ENCODE measurements around the gene GPRIN3. TPM values are rescaled to one million over a fixed set of nuclear protein-coding genes. Genes with fewer than 3 reads are reported as not detected.

Gene GPRIN3
- total and polyA plus RNA-seq, 3 experiments from 2014 or later: 15.6 to 16.5 (median 16.2) TPM

GRCh38 chr4:89290727-89291516 lies 16.7 kb downstream of the GPRIN3 start:
- DNase-seq: peak in 1 of 5 donors; percentile 48
- H3K4me1 Mint-ChIP-seq: peaks cover 37 to 99% (median 95%) of the 10 kb centered on the region in 3 donors
- POLR2A ChIA-PET: interaction anchor here (0.7 to 3.0 kb wide), 3 partner anchors 10 to 33 kb away, joined by 3 to 12 read pairs (median 5); no protein-coding TSS in a partner anchor
- H3K9me3 Mint-ChIP-seq: peaks cover 0 to 6% (median 0%) of the 10 kb centered on the region in 5 donors
- peaks cover 0 to 3% (median 3%) of the 10 kb centered on the region in 3 donors for H3K36me3 Mint-ChIP-seq
- CTCF ChIA-PET: interaction anchor here (1.2 to 6.5 kb wide), 5 partner anchors 8 to 35 kb away, joined by 3 to 46 read pairs (median 4); no protein-coding TSS in a partner anchor
- H3K4me1 ChIP-seq (ENCODE audit: insufficient read depth, low read length): peaks cover 93% of the 10 kb centered on the region
- H3K27ac Mint-ChIP-seq: peak overlapping the region in 7 of 8 donors; percentile 86 to 99 (median 97)
- H3K27ac ChIP-seq (ENCODE audit: low read depth, low read length): no peak overlapping the region
- peak overlapping the region; percentile 35 for H3K4me3 ChIP-seq (ENCODE audit: low read length)
- H3K4me3 Mint-ChIP-seq: peak overlapping the region; percentile 78 to 92 (median 82)
- H3K27me3 ChIP-seq (ENCODE audit: insufficient read depth, low read length, poor library complexity, severe bottlenecking): no peaks in the 10 kb centered on the region
- H3K9me3 ChIP-seq (ENCODE audit: low read length): no peaks in the 10 kb centered on the region
- peaks cover 0 to 1% of the 10 kb centered on the region in 2 donors for H3K27me3 Mint-ChIP-seq
- no peaks in the 10 kb centered on the region for H3K36me3 ChIP-seq (ENCODE audit: insufficient read depth, low read length)

- peaks cover 0 to 6% (median 0%) of the 10 kb centered on the region in 5 donors for H3K9me3 Mint-ChIP-seq
- peaks cover 0 to 3% (median 0%) of the 10 kb centered on the region in 3 donors for H3K36me3 Mint-ChIP-seq
- Histone ChIP-seq H3K36me3 (ENCODE audit: insufficient read depth, low read length) (no peaks in the 10 kb centered on the region), H3K27me3 (ENCODE audit: insufficient read depth, low read length, poor library complexity, severe bottlenecking) (no peaks in the 10 kb centered on the region), H3K4me1 (ENCODE audit: insufficient read depth, low read length) (peaks cover 92% of the 10 kb centered on the region), H3K9me3 (ENCODE audit: low read length) (no peaks in the 10 kb centered on the region), H3K27ac (ENCODE audit: low read depth, low read length) (peak overlapping the region; percentile 19), H3K4me3 (ENCODE audit: low read length) (peak overlapping the region; percentile 12)
- no peak for DNase-seq
- ChIA-PET CTCF (interaction anchor here (1.0 to 6.5 kb wide), 3 partner anchors 10 to 34 kb away, joined by 3 to 46 read pairs (median 11); no protein-coding TSS in a partner anchor), POLR2A (interaction anchor here (1.4 to 3.0 kb wide), 2 partner anchors 12 to 16 kb away, joined by 3 to 12 read pairs; no protein-coding TSS in a partner anchor)
- H3K27ac Mint-ChIP-seq: peak overlapping the region in 7 of 8 donors; percentile 86 to 99 (median 97)
- H3K4me3 Mint-ChIP-seq: peak overlapping the region; percentile 78 to 92 (median 82)
- H3K4me1 Mint-ChIP-seq: peaks cover 22 to 91% (median 88%) of the 10 kb centered on the region in 3 donors
- H3K27me3 Mint-ChIP-seq: peaks cover 0 to 1% of the 10 kb centered on the region in 2 donors
Observed at GRCh38 chr4:89289312-89289711, 18.3 kb downstream of the GPRIN3 start.

- peak overlapping the region; percentile 78 to 92 (median 82) for H3K4me3 Mint-ChIP-seq
- H3K4me1 ChIP-seq (ENCODE audit: insufficient read depth, low read length): peaks cover 92% of the 10 kb centered on the region
- peaks cover 0 to 6% (median 0%) of the 10 kb centered on the region in 5 donors for H3K9me3 Mint-ChIP-seq
Observed at GRCh38 chr4:89288430-89288829, 19.2 kb downstream of the GPRIN3 start.

DNA sequence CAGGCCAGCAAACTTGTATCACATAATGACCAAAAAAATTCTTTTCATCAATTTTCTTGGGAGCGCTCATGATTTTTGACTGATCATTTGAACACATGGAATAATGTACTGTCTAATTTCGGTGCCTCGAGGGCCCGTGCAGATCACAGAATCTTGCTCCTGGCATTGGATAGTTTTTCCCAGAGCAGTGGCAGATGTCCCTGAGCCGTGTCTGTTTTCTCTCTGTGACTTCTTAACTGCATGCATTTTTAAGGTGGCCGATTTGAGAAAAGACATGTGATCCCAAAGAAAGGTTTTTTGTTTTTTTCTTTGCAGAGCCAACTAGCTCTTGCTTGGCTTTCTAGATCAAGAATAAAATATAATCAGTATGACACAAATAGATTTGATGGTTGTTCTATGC lies 19.7 kb downstream of the GPRIN3 start:
- no peaks in the 10 kb centered on the region for H3K27me3 ChIP-seq (ENCODE audit: insufficient read depth, low read length, poor library complexity, severe bottlenecking)
- H3K9me3 Mint-ChIP-seq: peaks cover 0 to 6% (median 0%) of the 10 kb centered on the region in 5 donors
- H3K4me3 Mint-ChIP-seq: peak overlapping the region; percentile 78 to 92 (median 82)
- H3K36me3 Mint-ChIP-seq: no peaks in the 10 kb centered on the region
- peaks cover 8 to 77% (median 74%) of the 10 kb centered on the region in 3 donors for H3K4me1 Mint-ChIP-seq
- no peaks in the 10 kb centered on the region for H3K27me3 Mint-ChIP-seq
- H3K4me3 ChIP-seq (ENCODE audit: low read length): no peak overlapping the region
- no peak overlapping the region for H3K27ac ChIP-seq (ENCODE audit: low read depth, low read length)
- CTCF ChIA-PET: interaction anchor here (0.8 to 6.5 kb wide), 5 partner anchors 11 to 39 kb away, joined by 3 to 46 read pairs (median 4); partner anchors contain the start of gene GPRIN3
- H3K9me3 ChIP-seq (ENCODE audit: low read length): no peaks in the 10 kb centered on the region
- POLR2A ChIA-PET: interaction anchor here (0.7 to 1.4 kb wide), 3 partner anchors 12 to 20 kb away, joined by 3 to 4 read pairs (median 3); partner anchors contain the start of gene GPRIN3
- DNase-seq: no peak
- H3K36me3 ChIP-seq (ENCODE audit: insufficient read depth, low read length): no peaks in the 10 kb centered on the region
- H3K4me1 ChIP-seq (ENCODE audit: insufficient read depth, low read length): peaks cover 92% of the 10 kb centered on the region
- peak overlapping the region in 7 of 8 donors; percentile 86 to 99 (median 97) for H3K27ac Mint-ChIP-seq

More at GRCh38 chr4:89288430-89288829, 19.2 kb downstream of the GPRIN3 start:
- H3K27me3 Mint-ChIP-seq: no peaks in the 10 kb centered on the region
- DNase-seq: no peak
- no peaks in the 10 kb centered on the region for H3K27me3 ChIP-seq (ENCODE audit: insufficient read depth, low read length, poor library complexity, severe bottlenecking)
- ChIA-PET CTCF (interaction anchor here (0.8 to 6.5 kb wide), 5 partner anchors 11 to 40 kb away, joined by 3 to 46 read pairs (median 4); partner anchors contain the start of gene GPRIN3), POLR2A (interaction anchor here (1.4 to 3.0 kb wide), 2 partner anchors 13 to 17 kb away, joined by 3 to 12 read pairs; no protein-coding TSS in a partner anchor)
- H3K4me1 Mint-ChIP-seq: peaks cover 13 to 82% (median 79%) of the 10 kb centered on the region in 3 donors
- H3K4me3 ChIP-seq (ENCODE audit: low read length): peak overlapping the region; percentile 12
- H3K36me3 ChIP-seq (ENCODE audit: insufficient read depth, low read length): no peaks in the 10 kb centered on the region
- H3K27ac ChIP-seq (ENCODE audit: low read depth, low read length): peak overlapping the region; percentile 19
- no peaks in the 10 kb centered on the region for H3K9me3 ChIP-seq (ENCODE audit: low read length)
- H3K36me3 Mint-ChIP-seq: peaks cover 0 to under 1% (median 0%) of the 10 kb centered on the region in 3 donors
- peak overlapping the region in 7 of 8 donors; percentile 86 to 99 (median 97) for H3K27ac Mint-ChIP-seq

DNA sequence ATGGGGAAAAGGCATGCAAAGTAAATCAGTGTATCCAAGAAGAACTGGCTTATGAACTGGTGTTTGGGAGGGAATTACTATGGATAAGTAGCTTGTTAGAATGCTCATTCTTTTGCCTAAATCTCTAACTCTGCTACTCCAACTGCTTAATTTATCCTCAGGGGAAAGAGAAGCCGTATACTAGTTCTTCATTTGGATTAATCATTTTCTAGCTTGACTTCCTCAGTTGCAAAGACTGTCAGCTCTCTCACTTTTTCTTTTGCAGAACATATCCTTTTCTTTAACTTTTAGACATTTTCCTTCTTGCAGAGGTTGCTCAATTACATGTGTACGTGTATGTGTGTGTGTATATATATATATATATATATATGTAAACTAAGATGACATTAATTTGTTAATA lies 21.9 kb downstream of the GPRIN3 start:
- H3K4me1 ChIP-seq (ENCODE audit: insufficient read depth, low read length): peaks cover 90% of the 10 kb centered on the region
- H3K9me3 ChIP-seq (ENCODE audit: low read length): no peaks in the 10 kb centered on the region
- no peak overlapping the region for H3K27ac ChIP-seq (ENCODE audit: low read depth, low read length)
- Mint-ChIP-seq H3K9me3 (no peaks in the 10 kb centered on the region), H3K36me3 (peaks cover 0 to 2% (median 0%) of the 10 kb centered on the region in 3 donors), H3K4me1 (peaks cover 0 to 55% (median 54%) of the 10 kb centered on the region in 3 donors), H3K27ac (peak overlapping the region in 6 of 8 donors; percentile 48 to 97 (median 89)), H3K27me3 (no peaks in the 10 kb centered on the region), H3K4me3 (peak overlapping the region; percentile 65 to 86 (median 79))
- no peak for DNase-seq
- ChIA-PET CTCF (interaction anchor here (0.9 to 6.5 kb wide), 4 partner anchors 9 to 27 kb away, joined by 3 to 46 read pairs (median 5); no protein-coding TSS in a partner anchor), POLR2A (interaction anchor here (0.6 to 2.8 kb wide), 3 partner anchors 9 to 23 kb away, joined by 3 to 10 read pairs (median 4); no protein-coding TSS in a partner anchor)
- H3K27me3 ChIP-seq (ENCODE audit: insufficient read depth, low read length, poor library complexity, severe bottlenecking): no peaks in the 10 kb centered on the region
- H3K36me3 ChIP-seq (ENCODE audit: insufficient read depth, low read length): no peaks in the 10 kb centered on the region
- peak overlapping the region; percentile 2 for H3K4me3 ChIP-seq (ENCODE audit: low read length)

GRCh38 chr4:89284828-89285227 lies 22.8 kb downstream of the GPRIN3 start:
- ChIA-PET POLR2A (interaction anchor here (0.7 to 3.1 kb wide), 3 partner anchors 10 to 23 kb away, joined by 4 to 35 read pairs (median 10); no protein-coding TSS in a partner anchor), CTCF (interaction anchor here (1.3 to 2.3 kb wide), 5 partner anchors 10 to 23 kb away, joined by 4 to 15 read pairs (median 6); partner anchors contain the start of gene GPRIN3)
- peaks cover 4% of the 10 kb centered on the region for H3K36me3 ChIP-seq (ENCODE audit: insufficient read depth, low read length)
- peak in 1 of 5 donors; percentile 61 for DNase-seq
- no peaks in the 10 kb centered on the region for H3K27me3 ChIP-seq (ENCODE audit: insufficient read depth, low read length, poor library complexity, severe bottlenecking)
- H3K4me3 Mint-ChIP-seq: peak overlapping the region in 6 of 7 donors; percentile 79 to 86 (median 83)
- peak overlapping the region; percentile 94 for H3K27ac ChIP-seq (ENCODE audit: low read depth, low read length)
- H3K4me1 Mint-ChIP-seq: peaks cover 0 to 46% (median 45%) of the 10 kb centered on the region in 3 donors
- peaks cover 90% of the 10 kb centered on the region for H3K4me1 ChIP-seq (ENCODE audit: insufficient read depth, low read length)
- H3K27ac Mint-ChIP-seq: peak overlapping the region in 2 of 8 donors; percentile 96 to 97
- H3K9me3 Mint-ChIP-seq: no peaks in the 10 kb centered on the region
- H3K9me3 ChIP-seq (ENCODE audit: low read length): no peaks in the 10 kb centered on the region
- H3K36me3 Mint-ChIP-seq: peaks cover 0 to 2% (median 0%) of the 10 kb centered on the region in 3 donors
- no peaks in the 10 kb centered on the region for H3K27me3 Mint-ChIP-seq
- H3K4me3 ChIP-seq (ENCODE audit: low read length): peak overlapping the region; percentile 50

DNA sequence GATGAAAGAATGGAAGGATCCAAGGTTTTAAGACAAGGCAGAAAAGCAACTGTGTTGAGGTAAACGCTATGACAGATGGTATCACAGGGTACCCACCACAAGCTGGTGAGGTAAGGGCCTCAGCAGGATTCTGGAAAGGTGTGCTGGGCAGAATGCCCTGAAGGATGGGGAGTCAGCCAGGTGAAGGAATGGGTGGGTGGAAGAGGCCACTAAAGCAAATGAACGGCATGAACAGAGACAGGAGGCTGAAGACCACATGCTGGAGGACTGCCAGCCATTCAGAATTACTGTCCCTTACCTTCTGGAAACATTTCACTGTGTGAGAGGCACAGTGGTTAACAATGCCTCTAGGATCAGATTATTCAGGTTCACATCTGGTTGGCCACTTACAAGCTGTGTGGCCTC lies 23.6 kb downstream of the GPRIN3 start:
- DNase-seq: peak in 1 of 5 donors; percentile 49
- Histone ChIP-seq H3K4me1 (ENCODE audit: insufficient read depth, low read length) (peaks cover 87% of the 10 kb centered on the region), H3K4me3 (ENCODE audit: low read length) (peak overlapping the region; percentile 50), H3K27me3 (ENCODE audit: insufficient read depth, low read length, poor library complexity, severe bottlenecking) (no peaks in the 10 kb centered on the region), H3K36me3 (ENCODE audit: insufficient read depth, low read length) (peaks cover 4% of the 10 kb centered on the region), H3K27ac (ENCODE audit: low read depth, low read length) (peak overlapping the region; percentile 94), H3K9me3 (ENCODE audit: low read length) (no peaks in the 10 kb centered on the region)
- Mint-ChIP-seq H3K36me3 (peaks cover 0 to 2% (median 0%) of the 10 kb centered on the region in 3 donors), H3K27ac (peak overlapping the region in 2 of 8 donors; percentile 96 to 97), H3K4me3 (peak overlapping the region in 6 of 7 donors; percentile 79 to 86 (median 83)), H3K4me1 (peaks cover 0 to 38% (median 37%) of the 10 kb centered on the region in 3 donors), H3K27me3 (no peaks in the 10 kb centered on the region), H3K9me3 (no peaks in the 10 kb centered on the region)
- CTCF ChIA-PET: interaction anchor here (1.2 to 2.4 kb wide), 8 partner anchors 11 to 29 kb away, joined by 3 to 15 read pairs (median 5); partner anchors contain the start of gene GPRIN3
- POLR2A ChIA-PET: interaction anchor here (0.7 to 3.1 kb wide), 3 partner anchors 10 to 24 kb away, joined by 4 to 35 read pairs (median 21); no protein-coding TSS in a partner anchor

Measured in CD8-positive, alpha-beta memory T cell (primary cell).